PFSK-1 (cell line): Measurements from ENCODE around the gene NUP133.

Experiments
- FOXP2 ChIP-seq: optimal IDR thresholded peaks from 2 replicates; pipeline ENCODE3; 2011; ENCODE audit warnings: borderline replicate concordance, control low read depth, inconsistent platforms; ENCODE audit not compliant: insufficient read depth; ENCODE audit errors: extremely low read length, extremely low read depth
- POLR2AphosphoS5 ChIP-seq: IDR thresholded peaks from 2 replicates; pipeline ENCODE4 v1.6.1; 2012; ENCODE audit warnings: low read depth, mild to moderate bottlenecking, control low read depth, low read length, moderate library complexity
- SIN3A ChIP-seq: IDR thresholded peaks from 2 replicates; pipeline ENCODE4 v1.6.1; 2012; ENCODE audit warnings: mild to moderate bottlenecking, low read length, moderate library complexity, borderline replicate concordance; ENCODE audit not compliant: insufficient read depth
- TAF1 ChIP-seq: IDR thresholded peaks from 2 replicates; pipeline ENCODE4 v1.6.1; 2012; ENCODE audit warnings: low read length, control low read depth, borderline replicate concordance; ENCODE audit not compliant: insufficient read depth
- TF ChIP-seq, protein P1 (sequence below), 2 experiments: IDR thresholded peaks; 2 replicates each; pipeline versions ENCODE4 v1.6.1 to v1.8.0; 2011 to 2012; ENCODE audit warnings: low read depth in 2 of 2, low read length in 2 of 2, control low read depth in 1 of 2, inconsistent platforms in 1 of 2, mild to moderate bottlenecking in 1 of 2, moderate library complexity in 1 of 2; ENCODE audit not compliant: insufficient read depth in 1 of 2

The NUP133 gene

GRCh38 chr1:229454056-229454455 lies 54.1 kb downstream of the NUP133 start:
- TF ChIP-seq POLR2AphosphoS5 (no peak), SIN3A (no peak), TAF1 (no peak), FOXP2 (no peak)
- TF ChIP-seq, protein P1, sequence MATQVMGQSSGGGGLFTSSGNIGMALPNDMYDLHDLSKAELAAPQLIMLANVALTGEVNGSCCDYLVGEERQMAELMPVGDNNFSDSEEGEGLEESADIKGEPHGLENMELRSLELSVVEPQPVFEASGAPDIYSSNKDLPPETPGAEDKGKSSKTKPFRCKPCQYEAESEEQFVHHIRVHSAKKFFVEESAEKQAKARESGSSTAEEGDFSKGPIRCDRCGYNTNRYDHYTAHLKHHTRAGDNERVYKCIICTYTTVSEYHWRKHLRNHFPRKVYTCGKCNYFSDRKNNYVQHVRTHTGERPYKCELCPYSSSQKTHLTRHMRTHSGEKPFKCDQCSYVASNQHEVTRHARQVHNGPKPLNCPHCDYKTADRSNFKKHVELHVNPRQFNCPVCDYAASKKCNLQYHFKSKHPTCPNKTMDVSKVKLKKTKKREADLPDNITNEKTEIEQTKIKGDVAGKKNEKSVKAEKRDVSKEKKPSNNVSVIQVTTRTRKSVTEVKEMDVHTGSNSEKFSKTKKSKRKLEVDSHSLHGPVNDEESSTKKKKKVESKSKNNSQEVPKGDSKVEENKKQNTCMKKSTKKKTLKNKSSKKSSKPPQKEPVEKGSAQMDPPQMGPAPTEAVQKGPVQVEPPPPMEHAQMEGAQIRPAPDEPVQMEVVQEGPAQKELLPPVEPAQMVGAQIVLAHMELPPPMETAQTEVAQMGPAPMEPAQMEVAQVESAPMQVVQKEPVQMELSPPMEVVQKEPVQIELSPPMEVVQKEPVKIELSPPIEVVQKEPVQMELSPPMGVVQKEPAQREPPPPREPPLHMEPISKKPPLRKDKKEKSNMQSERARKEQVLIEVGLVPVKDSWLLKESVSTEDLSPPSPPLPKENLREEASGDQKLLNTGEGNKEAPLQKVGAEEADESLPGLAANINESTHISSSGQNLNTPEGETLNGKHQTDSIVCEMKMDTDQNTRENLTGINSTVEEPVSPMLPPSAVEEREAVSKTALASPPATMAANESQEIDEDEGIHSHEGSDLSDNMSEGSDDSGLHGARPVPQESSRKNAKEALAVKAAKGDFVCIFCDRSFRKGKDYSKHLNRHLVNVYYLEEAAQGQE (IDR thresholded peaks at IDR 0.05; ENCODE audit: insufficient read depth in 1 of 2, low read depth in 2 of 2, low read length in 2 of 2) = no peak

GRCh38 chr1:229452956-229453801 lies 55.0 kb downstream of the NUP133 start:
- no peak for TF ChIP-seq TAF1
- TF ChIP-seq FOXP2 = no peak
- no peak for TF ChIP-seq SIN3A
- no peak for TF ChIP-seq POLR2AphosphoS5
- TF ChIP-seq, protein P1 (IDR thresholded peaks at IDR 0.05; ENCODE audit: insufficient read depth in 1 of 2, low read depth in 2 of 2, low read length in 2 of 2) = no peak

GRCh38 chr1:229448845-229449244 lies 59.3 kb downstream of the NUP133 start:
- TF ChIP-seq SIN3A = no peak
- no peak for TF ChIP-seq POLR2AphosphoS5
- TF ChIP-seq TAF1 = no peak
- TF ChIP-seq FOXP2 = no peak
- TF ChIP-seq, protein P1 (IDR thresholded peaks at IDR 0.05; ENCODE audit: insufficient read depth in 1 of 2, low read depth in 2 of 2, low read length in 2 of 2) = no peak

DNA sequence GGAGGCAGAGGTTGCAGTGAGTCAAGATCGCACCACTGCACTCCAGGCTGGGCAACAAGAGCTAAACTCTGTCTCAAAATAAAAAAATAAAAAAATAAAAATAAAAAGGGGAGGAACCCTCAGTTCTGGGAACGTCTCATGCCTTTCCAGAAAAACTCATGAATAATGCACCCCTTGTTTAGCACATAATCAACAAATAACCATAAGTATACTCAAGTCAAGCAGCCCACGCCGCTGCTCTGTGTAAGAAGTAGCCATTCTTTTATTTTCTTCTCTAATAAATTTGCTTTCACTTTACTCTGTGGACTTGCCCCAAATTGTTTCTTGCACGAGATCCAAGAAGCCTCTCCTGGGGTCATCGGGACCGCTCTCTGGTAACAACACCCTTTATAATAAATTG lies 59.8 kb downstream of the NUP133 start:
- TF ChIP-seq POLR2AphosphoS5 (no peak), SIN3A (no peak), FOXP2 (no peak), TAF1 (no peak)
- TF ChIP-seq, protein P1 (IDR thresholded peaks at IDR 0.05; ENCODE audit: insufficient read depth in 1 of 2, low read depth in 2 of 2, low read length in 2 of 2) = no peak
